GM20431 (cell line): ENCODE data around the gene PPP1R9A.

Experiments
- in situ Hi-C: fragments of 300-500 bp; cut with MseI, MboI; formaldehyde crosslinking; loops from one replicate; pipeline ENCODE4 v1.15.0; 2020; ENCODE audit warnings: low sequenced_read_pairs; ENCODE audit not compliant: unreplicated experiment

Gene PPP1R9A

GRCh38 chr7:95296456-95296855, 389.1 kb downstream of the PPP1R9A start:
- in situ Hi-C loops = no loop called here

GRCh38 chr7:95297041-95297440, 389.6 kb downstream of the PPP1R9A start:
- in situ Hi-C loops = no loop called here

DNA sequence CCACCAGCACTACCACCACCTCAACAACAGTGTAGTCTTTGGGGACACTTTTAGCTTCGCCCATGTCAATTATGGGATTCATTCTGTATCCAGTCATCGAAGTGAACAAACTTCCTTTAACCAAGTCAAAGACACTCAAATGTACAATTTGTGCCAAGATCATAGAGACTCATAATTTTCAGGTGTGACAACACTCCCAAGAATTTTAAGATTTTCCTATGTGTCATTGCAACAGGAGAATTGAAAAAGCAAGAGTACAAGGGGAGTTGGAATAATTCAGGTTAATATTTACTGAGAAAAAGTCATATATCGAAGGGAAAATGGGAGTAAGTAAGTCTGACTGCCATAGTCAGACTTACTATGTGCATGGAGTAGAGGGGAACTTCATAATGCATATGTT, 390.7 kb downstream of the PPP1R9A start:
- in situ Hi-C loops = no loop called here

GRCh38 chr7:95303013-95303905, 395.9 kb downstream of the PPP1R9A start:
- in situ Hi-C loops = no loop called here

GRCh38 chr7:95304990-95305389, 397.6 kb downstream of the PPP1R9A start:
- in situ Hi-C loops = no loop called here

DNA sequence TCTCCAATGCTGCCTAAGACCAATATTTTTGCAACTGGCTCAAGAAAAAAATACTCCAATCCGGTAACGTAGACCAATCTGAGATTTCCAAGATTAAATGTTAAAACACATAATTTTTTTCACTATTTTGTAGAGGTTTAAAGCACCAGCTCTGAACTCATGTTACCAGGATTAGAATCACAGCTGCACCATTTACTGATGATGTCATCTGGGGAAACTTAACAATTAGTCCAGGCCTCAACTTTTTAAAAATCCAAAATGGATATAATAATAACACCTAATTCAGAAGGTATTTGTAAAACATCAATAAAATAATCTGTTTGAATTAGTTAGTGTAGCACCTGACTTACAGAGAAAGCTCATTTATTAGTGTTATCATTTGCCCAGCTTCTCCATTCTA, 402.6 kb downstream of the PPP1R9A start:
- in situ Hi-C loops = no loop called here

GRCh38 chr7:95311389-95311788, 404.0 kb downstream of the PPP1R9A start:
- in situ Hi-C loops = no loop called here

DNA sequence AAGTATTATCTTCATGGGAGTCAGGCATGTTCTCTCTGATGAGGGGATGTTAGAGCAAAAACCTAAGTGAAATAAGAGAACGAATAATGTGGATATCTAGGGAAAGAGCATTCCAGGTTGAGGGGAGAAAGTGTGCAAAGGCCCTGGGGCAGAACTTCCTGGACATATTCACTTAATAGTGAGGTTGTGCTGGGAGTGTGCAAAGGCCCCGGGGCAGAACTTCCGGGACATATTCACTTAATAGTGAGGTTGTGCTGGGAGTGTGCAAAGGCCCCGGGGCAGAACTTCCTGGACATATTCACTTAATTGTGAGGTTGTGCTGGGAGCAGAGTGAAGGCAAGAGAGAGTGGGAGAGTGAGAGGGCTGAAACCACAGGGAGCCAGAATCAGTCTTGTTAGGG, 405.2 kb downstream of the PPP1R9A start:
- in situ Hi-C loops = no loop called here

DNA sequence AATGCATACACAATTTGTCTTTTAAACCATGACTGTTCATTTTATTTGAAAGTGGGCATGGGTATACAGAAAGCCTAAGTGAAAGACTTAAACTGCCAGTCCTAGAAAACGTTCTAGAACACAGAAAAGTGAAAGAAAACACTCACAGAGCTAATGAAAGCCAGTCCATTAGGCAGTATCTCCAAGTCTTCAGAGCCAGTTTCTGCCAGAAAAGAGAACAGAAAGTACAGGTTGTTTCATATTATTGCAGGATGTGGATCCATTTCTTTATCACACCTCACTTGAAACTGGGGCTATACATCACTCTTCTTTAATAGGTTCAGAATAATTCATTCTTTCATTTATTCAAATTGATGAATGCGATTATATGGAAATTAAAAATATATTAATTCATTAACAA, 409.2 kb downstream of the PPP1R9A start:
- in situ Hi-C loops = no loop called here

- in situ Hi-C loops = no loop called here
These were observed 410.2 kb downstream of the PPP1R9A start for GRCh38 chr7:95317546-95317945.

GRCh38 chr7:95317966-95318365, 410.6 kb downstream of the PPP1R9A start:
- in situ Hi-C loops = no loop called here

GRCh38 chr7:95318501-95319100, 411.2 kb downstream of the PPP1R9A start:
- in situ Hi-C loops = no loop called here

GRCh38 chr7:95319570-95319969, 412.2 kb downstream of the PPP1R9A start:
- in situ Hi-C loops = no loop called here

- in situ Hi-C loops = no loop called here
These were observed 413.3 kb downstream of the PPP1R9A start for GRCh38 chr7:95320651-95321050.

- in situ Hi-C loops = no loop called here
These were observed 414.3 kb downstream of the PPP1R9A start for GRCh38 chr7:95321720-95322119.

GRCh38 chr7:95322396-95322795, 415.0 kb downstream of the PPP1R9A start:
- in situ Hi-C loops = no loop called here

GRCh38 chr7:95322854-95323253, 415.5 kb downstream of the PPP1R9A start:
- in situ Hi-C loops = no loop called here

DNA sequence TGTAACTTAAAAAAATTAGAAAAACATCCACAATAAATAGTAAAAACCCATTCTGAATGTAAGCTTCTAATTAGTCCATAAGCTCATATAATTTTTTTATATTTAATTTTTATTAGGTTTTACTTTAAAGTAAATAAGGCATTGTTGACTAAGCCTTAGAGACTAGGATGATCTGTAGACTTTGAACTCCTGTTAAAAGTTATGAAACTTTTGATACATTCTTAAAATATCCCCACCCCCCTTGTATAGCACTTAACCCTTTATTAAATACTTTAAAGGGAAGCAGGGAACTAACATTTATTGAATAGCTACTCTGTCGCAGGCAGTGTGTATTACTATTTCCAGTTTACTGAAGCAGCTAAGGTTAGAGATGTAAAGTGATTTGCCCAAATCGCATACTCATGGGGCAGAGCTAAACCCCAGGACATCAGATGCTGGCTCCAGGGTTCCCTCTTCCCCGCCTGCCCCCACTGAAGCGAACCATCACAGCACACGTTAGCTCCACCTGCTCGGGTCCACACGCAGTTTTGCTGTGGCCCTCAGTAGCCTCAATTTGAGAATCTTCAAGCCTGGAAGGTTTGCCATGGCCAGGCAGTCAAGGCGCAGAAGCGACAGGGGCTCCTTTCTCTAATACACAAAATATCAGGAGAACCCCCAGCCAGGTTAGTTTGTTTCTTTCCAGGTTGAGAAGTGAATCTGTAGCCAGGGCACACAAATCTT, 416.2 kb downstream of the PPP1R9A start:
- in situ Hi-C loops = no loop called here

- in situ Hi-C loops = no loop called here
These were observed 417.0 kb downstream of the PPP1R9A start, which contains the start of gene PON1 for GRCh38 chr7:95324431-95324830. Gene PON1, minus strand, starts transcription at chr7:95324532. Its CDS starts 57 bp downstream, at chr7:95324475.

DNA sequence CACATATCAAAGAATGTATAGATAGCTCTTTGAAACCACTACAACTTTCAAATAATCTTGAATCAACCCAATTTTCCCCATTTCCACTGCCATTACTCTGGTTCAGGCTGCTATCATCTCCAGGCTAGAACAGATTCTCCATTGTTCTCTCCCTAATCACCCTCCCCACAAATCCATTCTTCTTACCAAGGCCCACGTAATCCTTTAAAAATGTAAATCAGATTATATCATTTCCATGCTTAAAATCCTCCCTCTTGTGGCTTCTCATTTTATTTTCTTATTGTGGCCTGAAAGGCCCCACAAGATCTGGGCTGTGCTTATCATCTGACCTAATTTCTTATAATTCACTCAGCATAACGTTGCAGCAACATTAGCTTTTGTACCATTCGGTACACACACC, 420.0 kb downstream of the PPP1R9A start:
- in situ Hi-C loops = no loop called here
